Measurements from ENCODE around the gene SLFN14. TPM values are rescaled to one million over a fixed set of nuclear protein-coding genes. Genes with fewer than 3 reads are reported as not detected.
A peak's percentile ranks its signal among the peaks of the same experiment; 100 is the strongest.
"Not testable (repeated sequence)": the region's sequence is repeated elsewhere in the genome, so short reads cannot be mapped to it uniquely, and the experiment has no call there.

SLFN14 gene
- total RNA-seq, 4 donors from 2014 or later: not detected

- 62% methylated on average over 1 of the region's 1 CpG for WGBS
- no peaks in the 10 kb centered on the region for H3K27me3 ChIP-seq
- TF ChIP-seq CTCF (IDR thresholded peaks at IDR 0.05): no peak
- TF ChIP-seq POLR2A (IDR thresholded peaks at IDR 0.05): no peak
- TF ChIP-seq POLR2AphosphoS5 (IDR thresholded peaks at IDR 0.05): no peak
- no peak for TF ChIP-seq EP300 (IDR thresholded peaks at IDR 0.05)
- no peak for DNase-seq (ENCODE audit: low spot score in 2 of 2)
- peak overlapping the region; percentile 28 for H3K4me3 ChIP-seq
- H3K27ac ChIP-seq: peak overlapping the region; percentile 31
- H3K36me3 ChIP-seq: no peaks in the 10 kb centered on the region
- H3K9me3 ChIP-seq: no peaks in the 10 kb centered on the region
- peaks cover 14% of the 10 kb centered on the region for H3K4me1 ChIP-seq
Observed at GRCh38 chr17:35541434-35541833, 19.2 kb downstream of the SLFN14 start.

- DNase-seq (ENCODE audit: low spot score in 2 of 2): no peak
- H3K4me3 ChIP-seq: peak overlapping the region; percentile 28
- H3K36me3 ChIP-seq: no peaks in the 10 kb centered on the region
- H3K4me1 ChIP-seq: peaks cover 14% of the 10 kb centered on the region
- H3K9me3 ChIP-seq: no peaks in the 10 kb centered on the region
- H3K27ac ChIP-seq: peak overlapping the region; percentile 31
- 43% methylated on average over 8 of the region's 8 CpGs for WGBS
- TF ChIP-seq POLR2A (IDR thresholded peaks at IDR 0.05): no peak
- TF ChIP-seq CTCF (IDR thresholded peaks at IDR 0.05): no peak
- TF ChIP-seq EP300 (IDR thresholded peaks at IDR 0.05): no peak
- TF ChIP-seq POLR2AphosphoS5 (IDR thresholded peaks at IDR 0.05): no peak
- H3K27me3 ChIP-seq: no peaks in the 10 kb centered on the region
Observed at GRCh38 chr17:35540589-35541404, 19.8 kb downstream of the SLFN14 start.

- no peak for DNase-seq (ENCODE audit: low spot score in 2 of 2)
- H3K4me3 ChIP-seq: peak overlapping the region; percentile 10
- H3K9me3 ChIP-seq: no peaks in the 10 kb centered on the region
- 38% methylated on average over 5 of the region's 5 CpGs for WGBS
- no peaks in the 10 kb centered on the region for H3K27me3 ChIP-seq
- TF ChIP-seq POLR2AphosphoS5 (IDR thresholded peaks at IDR 0.05) (no peak), EP300 (IDR thresholded peaks at IDR 0.05) (no peak), CTCF (IDR thresholded peaks at IDR 0.05) (no peak), POLR2A (IDR thresholded peaks at IDR 0.05) (no peak)
- no peak overlapping the region for H3K27ac ChIP-seq
- H3K4me1 ChIP-seq: peaks cover 14% of the 10 kb centered on the region
- no peaks in the 10 kb centered on the region for H3K36me3 ChIP-seq
Observed at GRCh38 chr17:35539659-35540026, 21.0 kb downstream of the SLFN14 start.

- Histone ChIP-seq H3K4me1 (peaks cover 14% of the 10 kb centered on the region), H3K9me3 (no peaks in the 10 kb centered on the region), H3K36me3 (no peaks in the 10 kb centered on the region), H3K27me3 (no peaks in the 10 kb centered on the region), H3K27ac (peak within 1 kb of the TSS; percentile 35), H3K4me3 (peak within 1 kb of the TSS; percentile 16)
- WGBS: 62% methylated on average over 2 of the region's 2 CpGs
- DNase-seq (ENCODE audit: low spot score in 2 of 2): no peak
- TF ChIP-seq CTCF (IDR thresholded peaks at IDR 0.05): no peak
- no peak for TF ChIP-seq EP300 (IDR thresholded peaks at IDR 0.05)
- TF ChIP-seq POLR2AphosphoS5 (IDR thresholded peaks at IDR 0.05): no peak
- TF ChIP-seq POLR2A (IDR thresholded peaks at IDR 0.05): no peak
Observed at GRCh38 chr17:35537601-35538141, 22.9 kb downstream of the SLFN14 start, which contains the start of gene SLFN12L. SLFN12L (minus strand) TSS chr17:35537678; CDS start chr17:35522364, 15,314 bp downstream.

- Histone ChIP-seq H3K9me3 (no peaks in the 10 kb centered on the region), H3K27ac (peak overlapping the region; percentile 35), H3K27me3 (no peaks in the 10 kb centered on the region), H3K36me3 (no peaks in the 10 kb centered on the region), H3K4me1 (peaks cover 14% of the 10 kb centered on the region), H3K4me3 (peak overlapping the region; percentile 16)
- 77% methylated on average over 13 of the region's 13 CpGs for WGBS
- no peak for TF ChIP-seq CTCF (IDR thresholded peaks at IDR 0.05)
- TF ChIP-seq POLR2A (IDR thresholded peaks at IDR 0.05): no peak
- TF ChIP-seq POLR2AphosphoS5 (IDR thresholded peaks at IDR 0.05): no peak
- TF ChIP-seq EP300 (IDR thresholded peaks at IDR 0.05): no peak
- no peak for DNase-seq (ENCODE audit: low spot score in 2 of 2)
Observed at GRCh38 chr17:35536664-35537171, 23.9 kb downstream of the SLFN14 start.

GRCh38 chr17:35535406-35535805, 25.2 kb downstream of the SLFN14 start:
- peaks cover 14% of the 10 kb centered on the region for H3K4me1 ChIP-seq
- WGBS: 86% methylated on average over 9 of the region's 9 CpGs
- H3K27ac ChIP-seq: not testable (repeated sequence)

More at GRCh38 chr17:35535406-35535805, 25.2 kb downstream of the SLFN14 start:
- not testable (repeated sequence) for DNase-seq (ENCODE audit: low spot score in 2 of 2); H3K36me3 ChIP-seq; H3K4me3 ChIP-seq; H3K9me3 ChIP-seq; H3K27me3 ChIP-seq
